ENCODE data around the gene UBE2E2.

DNA sequence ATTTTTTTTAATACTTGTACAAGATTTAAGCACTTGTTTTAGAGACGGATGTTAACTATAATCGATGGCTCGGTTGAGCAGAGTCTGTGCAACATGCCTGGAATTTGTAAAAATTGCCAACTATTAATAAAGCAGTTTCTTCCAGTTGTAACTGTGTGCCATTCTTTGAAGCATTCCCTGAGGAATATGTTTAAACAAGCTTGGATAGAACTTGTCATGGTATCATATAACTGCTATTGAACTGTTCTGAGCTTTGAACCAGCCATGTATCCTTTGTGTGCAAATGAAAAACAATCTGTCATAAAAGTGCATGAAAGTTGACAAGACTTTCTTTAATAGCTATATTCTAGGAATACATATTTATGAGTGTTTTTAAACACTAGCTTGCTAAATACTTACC lies 45.8 kb upstream of the UBE2E2 start:
- no peak for TF ChIP-seq GATA2 (IDR thresholded peaks at IDR 0.05; ENCODE audit: low read depth, low read length)
- TF ChIP-seq GATA3 (IDR thresholded peaks at IDR 0.05; ENCODE audit: low read depth, low read length) = no peak

Data from SH-SY5Y (cell line).